ENCODE data around the gene IL11. TPM values are rescaled to one million over a fixed set of nuclear protein-coding genes. Genes with fewer than 3 reads are reported as not detected.

Gene IL11
- 11.8 to 15.1 TPM (median 12.3 TPM) in 5 replicates for total RNA-seq (2022; extraction: Qiagen RNA extraction)

GRCh38 chr19:55370305-55370988 is at the start of gene IL11:
Gene IL11, minus strand, starts transcription at chr19:55370463. Its CDS starts 153 bp downstream, at chr19:55370310.

DNA sequence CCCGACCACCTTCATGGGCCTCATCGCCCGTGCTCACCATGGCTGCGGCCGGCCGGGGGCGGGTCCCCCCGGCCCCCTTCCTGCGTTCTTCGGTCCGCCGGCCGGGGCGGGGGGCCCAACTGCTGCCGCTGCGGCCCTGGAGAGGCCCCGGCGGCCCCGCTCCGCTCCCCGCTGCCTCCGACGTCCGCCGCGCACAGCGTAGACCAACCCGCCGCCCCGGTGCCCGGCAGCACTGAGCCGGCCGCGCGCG is 37.2 kb upstream of the IL11 start, which contains the start of gene UBE2S:
Gene UBE2S (minus strand): TSS at position 239 of the 250 bp plus-strand sequence. CDS start 199 bp downstream, at position 40.

GRCh38 chr19:55385724-55386492 is 15.6 kb upstream of the IL11 start, which contains the start of gene RPL28:
Gene RPL28, plus strand, starts transcription at chr19:55385932. Its CDS starts 426 bp downstream, at chr19:55386358.

DNA sequence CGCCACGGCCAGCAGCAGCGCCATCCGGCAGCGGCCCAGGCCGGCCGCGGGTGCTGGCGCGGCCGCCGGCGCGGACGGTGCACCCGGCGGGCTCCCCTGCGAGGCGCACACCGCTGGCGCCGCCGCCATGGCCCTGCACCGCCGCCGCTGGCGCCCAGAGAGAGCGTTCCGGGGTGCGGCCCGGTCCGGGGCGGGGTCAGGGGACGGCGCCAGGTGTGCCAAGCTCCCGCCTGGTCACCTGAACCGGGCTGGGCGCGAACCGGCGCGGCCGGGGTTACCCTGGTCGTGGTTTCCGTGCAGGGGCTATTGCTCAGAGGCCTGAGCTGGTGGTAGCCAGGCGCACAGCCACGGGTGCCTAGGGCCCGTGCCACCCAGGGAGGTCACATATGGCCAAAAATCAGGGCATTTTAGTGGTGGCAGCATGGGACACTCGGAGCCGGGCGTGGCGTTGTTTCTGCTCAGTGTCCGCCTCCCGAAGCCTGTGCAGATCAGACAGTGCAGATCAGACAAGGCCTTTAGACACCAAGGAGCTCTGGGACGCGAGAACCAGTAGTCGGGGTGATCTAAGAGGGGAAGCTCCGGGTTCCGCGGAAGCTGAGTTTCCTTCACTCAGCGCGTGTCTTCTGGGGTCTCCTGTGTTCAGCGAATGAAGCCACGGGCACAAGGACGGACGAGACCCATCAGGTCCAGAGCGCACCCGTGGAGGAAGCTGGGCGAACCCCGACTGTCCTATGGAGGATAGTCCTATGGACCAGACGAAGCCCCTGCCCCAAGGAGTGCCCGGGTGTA is 14.1 kb upstream of the IL11 start, which contains the start of gene TMEM238:
Gene TMEM238 (minus strand): TSS at position 162 of the 789 bp plus-strand sequence. CDS start 33 bp downstream, at position 129.

DNA sequence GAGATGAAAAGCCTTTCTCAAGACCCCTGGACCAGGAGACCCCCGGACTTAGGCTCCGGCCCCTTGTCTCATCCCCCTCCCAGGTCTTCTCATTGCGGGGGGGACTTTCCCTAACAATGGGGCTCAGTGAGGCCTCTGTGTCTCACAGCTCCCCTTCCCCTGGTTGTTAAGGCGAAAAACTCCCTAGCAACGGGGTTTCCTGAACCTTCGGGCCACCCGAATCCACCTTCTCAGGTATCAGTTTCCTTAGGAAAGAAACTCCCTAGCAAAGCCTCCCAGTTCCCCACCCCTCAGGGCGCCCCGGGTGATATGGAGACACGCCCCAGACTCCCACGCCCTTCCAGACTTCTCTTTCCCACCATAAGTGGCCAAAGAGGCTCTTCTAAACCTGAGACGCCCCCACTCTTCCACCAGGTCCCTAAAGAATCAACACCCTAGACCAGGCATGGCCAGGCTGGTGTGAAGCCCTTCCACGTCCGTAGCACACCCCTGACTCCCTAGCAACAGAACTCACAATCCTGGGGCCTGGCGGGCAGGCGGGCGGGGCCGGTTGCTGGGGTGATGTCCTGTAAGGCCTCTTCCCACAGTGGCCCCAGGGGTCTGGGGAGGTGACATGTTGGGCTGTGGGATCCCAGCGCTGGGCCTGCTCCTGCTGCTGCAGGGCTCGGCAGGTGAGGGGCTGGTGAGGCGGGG is 6.1 kb upstream of the IL11 start, which contains the start of gene TMEM190:
Gene TMEM190 (plus strand): TSS at position 586 of the 693 bp plus-strand sequence. CDS start 28 bp downstream, at position 614.

GRCh38 chr19:55362990-55363716 is 7.1 kb downstream of the IL11 start, which contains the start of gene GARIN5B:
Gene GARIN5B, minus strand, starts transcription at chr19:55363260. Its CDS starts 194 bp downstream, at chr19:55363066.

GRCh38 chr19:55354698-55355212 is 15.5 kb downstream of the IL11 start, which contains the start of gene COX6B2:
Gene COX6B2, minus strand, starts transcription at chr19:55354719. Its CDS starts 198 bp downstream, at chr19:55354521.

GRCh38 chr19:55339105-55339888 is 31.0 kb downstream of the IL11 start, which contains the start of gene KMT5C:
Gene KMT5C, plus strand, starts transcription at chr19:55339876. Its CDS starts 2,061 bp downstream, at chr19:55341937.

DNA sequence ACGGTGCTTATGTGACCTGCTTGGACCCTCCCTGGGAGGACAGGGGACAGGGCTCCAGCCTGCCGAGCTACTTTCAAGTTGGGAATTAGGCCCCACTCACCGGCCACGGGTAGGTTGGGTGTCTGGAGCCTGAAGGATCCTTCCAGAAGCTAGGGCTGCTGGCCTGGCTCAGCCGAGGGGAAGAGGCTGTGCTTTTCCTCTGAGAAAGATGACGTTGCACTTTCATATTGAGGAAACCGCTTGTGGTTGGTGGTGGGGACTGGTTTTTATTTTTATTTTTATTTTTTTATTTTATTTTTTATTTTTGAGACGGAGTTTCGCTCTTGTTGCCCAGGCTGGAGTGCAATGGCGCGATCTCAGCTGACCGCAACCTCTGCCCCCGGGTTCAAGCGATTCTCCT is 45.1 kb downstream of the IL11 start, which contains the start of gene TMEM150B:
Gene TMEM150B (minus strand): TSS at position 170 of the 400 bp plus-strand sequence. CDS start 4,305 bp downstream, outside the sequence.

Other genes starting within 250 kb of the IL11 start
- 108 to 144 TPM (median 132 TPM) in 5 replicates for gene TNNT1, start 221.3 kb downstream of the IL11 start, total RNA-seq (2022; extraction: Qiagen RNA extraction)
- 4.8 to 7.9 TPM (median 7.6 TPM) in 5 replicates for gene TNNI3, start 212.7 kb downstream of the IL11 start, total RNA-seq (2022; extraction: Qiagen RNA extraction)
- 5.2 to 6.4 TPM (median 5.6 TPM) in 5 replicates for gene DNAAF3, start 203.8 kb downstream of the IL11 start, total RNA-seq (2022; extraction: Qiagen RNA extraction)
- gene SYT5, start 190.2 kb downstream of the IL11 start, total RNA-seq (2022; extraction: Qiagen RNA extraction) = 3.0 to 4.8 TPM (median 4.3 TPM) in 5 replicates
- gene PTPRH, start 161.0 kb downstream of the IL11 start, total RNA-seq (2022; extraction: Qiagen RNA extraction) = 3.1 to 5.8 TPM (median 4.0 TPM) in 5 replicates
- 2.7 to 4.2 TPM (median 3.9 TPM) in 5 replicates for gene TMEM86B, start 141.7 kb downstream of the IL11 start, total RNA-seq (2022; extraction: Qiagen RNA extraction)
- gene PPP6R1, start 111.4 kb downstream of the IL11 start, total RNA-seq (2022; extraction: Qiagen RNA extraction) = 93.5 to 110 TPM (median 107 TPM) in 5 replicates
- gene HSPBP1, start 90.4 kb downstream of the IL11 start, total RNA-seq (2022; extraction: Qiagen RNA extraction) = 118 to 141 TPM (median 133 TPM) in 5 replicates
- 2.4 to 3.6 TPM (median 3.1 TPM) in 5 replicates for gene BRSK1, start 86.5 kb downstream of the IL11 start, total RNA-seq (2022; extraction: Qiagen RNA extraction)
- 0.20 TPM in 1 of 5 replicates, not detected in the others for gene TMEM150B, start 45.1 kb downstream of the IL11 start, total RNA-seq (2022; extraction: Qiagen RNA extraction)
- gene KMT5C, start 30.6 kb downstream of the IL11 start, total RNA-seq (2022; extraction: Qiagen RNA extraction) = 4.5 to 6.4 TPM (median 5.2 TPM) in 5 replicates
- 0.56 to 0.99 TPM (median 0.66 TPM) in 5 replicates for gene COX6B2, start 15.7 kb downstream of the IL11 start, total RNA-seq (2022; extraction: Qiagen RNA extraction)
- gene GARIN5B, start 7.2 kb downstream of the IL11 start, total RNA-seq (2022; extraction: Qiagen RNA extraction) = 0.06 to 0.20 TPM (median 0.10 TPM) in 5 replicates
- gene TMEM190, start 6.4 kb upstream of the IL11 start, total RNA-seq (2022; extraction: Qiagen RNA extraction) = 1.1 to 2.0 TPM (median 1.4 TPM) in 5 replicates
- 1.4 to 10.5 TPM (median 8.0 TPM) in 5 replicates for gene TMEM238, start 13.8 kb upstream of the IL11 start, total RNA-seq (2022; extraction: Qiagen RNA extraction)
- gene RPL28, start 15.5 kb upstream of the IL11 start, total RNA-seq (2022; extraction: Qiagen RNA extraction) = 2,211 to 2,788 TPM (median 2,598 TPM) in 5 replicates
- 244 to 439 TPM (median 386 TPM) in 5 replicates for gene UBE2S, start 37.3 kb upstream of the IL11 start, total RNA-seq (2022; extraction: Qiagen RNA extraction)
- not detected in 5 replicates for gene SHISA7, start 72.8 kb upstream of the IL11 start, total RNA-seq (2022; extraction: Qiagen RNA extraction)
- 50.1 to 63.3 TPM (median 58.1 TPM) in 5 replicates for gene ISOC2, start 91.2 kb upstream of the IL11 start, total RNA-seq (2022; extraction: Qiagen RNA extraction)
- not detected in 5 replicates for gene C19orf85, start 94.3 kb upstream of the IL11 start, total RNA-seq (2022; extraction: Qiagen RNA extraction)
- gene ZNF628, start 106.2 kb upstream of the IL11 start, total RNA-seq (2022; extraction: Qiagen RNA extraction) = 5.2 to 9.1 TPM (median 6.3 TPM) in 5 replicates
- gene NAT14, start 114.7 kb upstream of the IL11 start, total RNA-seq (2022; extraction: Qiagen RNA extraction) = 31.4 to 58.8 TPM (median 53.6 TPM) in 5 replicates
- 0.34 to 1.2 TPM (median 0.77 TPM) in 5 replicates for gene SSC5D, start 118.0 kb upstream of the IL11 start, total RNA-seq (2022; extraction: Qiagen RNA extraction)
- gene SBK2, start 166.7 kb upstream of the IL11 start, total RNA-seq (2022; extraction: Qiagen RNA extraction) = 1.6 to 2.3 TPM (median 2.1 TPM) in 5 replicates
- 1.5 to 2.4 TPM (median 1.7 TPM) in 5 replicates for gene SBK3, start 175.1 kb upstream of the IL11 start, total RNA-seq (2022; extraction: Qiagen RNA extraction)
- gene ZNF579, start 210.4 kb upstream of the IL11 start, total RNA-seq (2022; extraction: Qiagen RNA extraction) = 19.9 to 35.0 TPM (median 29.6 TPM) in 5 replicates
- 18.6 to 24.5 TPM (median 24.2 TPM) in 5 replicates for gene FIZ1, start 229.1 kb upstream of the IL11 start, total RNA-seq (2022; extraction: Qiagen RNA extraction)
- 11.2 to 18.9 TPM (median 16.4 TPM) in 5 replicates for gene ZNF524, start 229.8 kb upstream of the IL11 start, total RNA-seq (2022; extraction: Qiagen RNA extraction)
- gene ZNF865, start 235.2 kb upstream of the IL11 start, total RNA-seq (2022; extraction: Qiagen RNA extraction) = 7.2 to 12.0 TPM (median 10.9 TPM) in 5 replicates